GM18498 (cell line): Measurements from ENCODE around the gene CCDC152.
"Not testable (repeated sequence)": the region's sequence is repeated elsewhere in the genome, so short reads cannot be mapped to it uniquely, and the experiment has no call there.

Experiments used
- ATAC-seq: cut with Tn5 transposase; IDR thresholded peaks from one replicate; pipeline ENCODE4 v1.9.1; 2021; ENCODE audit warnings: mild to moderate bottlenecking, moderate library complexity; ENCODE audit not compliant: unreplicated experiment

The CCDC152 gene

DNA sequence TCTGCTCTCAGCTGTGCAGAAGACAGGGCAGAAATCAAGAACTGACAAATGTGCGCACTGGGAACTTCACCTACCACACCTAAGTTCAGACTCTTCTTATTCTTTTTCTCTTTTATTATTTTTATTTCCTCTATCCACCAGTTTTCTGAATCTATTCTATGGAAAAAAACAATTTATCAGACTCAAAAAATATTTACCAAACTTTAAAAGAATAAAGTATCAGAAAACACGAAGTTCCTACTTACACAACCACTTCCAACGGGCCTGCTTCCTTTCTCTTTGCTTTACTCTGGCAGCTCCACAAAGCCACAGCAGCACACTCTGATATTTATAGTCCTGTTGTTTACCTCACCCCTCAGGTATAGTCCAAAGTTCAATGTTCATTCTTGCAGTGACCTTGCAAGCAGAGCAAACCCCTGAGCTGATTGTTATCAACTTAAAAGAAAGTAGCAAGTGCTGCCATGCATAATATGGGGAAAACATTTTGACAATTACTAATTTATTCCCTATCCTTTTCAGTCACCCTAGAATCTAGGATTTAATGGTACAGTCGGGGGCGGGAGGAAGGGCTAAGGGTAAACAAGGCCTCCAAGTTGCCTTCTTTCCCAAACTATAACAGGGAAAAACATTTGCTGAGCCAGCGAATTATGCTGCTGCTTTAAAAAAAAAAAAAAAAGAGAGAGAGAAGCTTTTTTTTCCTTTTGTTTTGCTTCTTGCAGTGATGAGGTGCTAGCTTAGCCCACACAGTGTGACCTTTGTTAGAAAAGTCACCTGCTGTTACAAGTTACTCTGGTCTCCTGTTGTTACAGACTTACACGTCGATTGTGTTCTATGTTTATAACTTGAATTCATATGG, 55.2 kb downstream of the CCDC152 start, which contains the start of gene SELENOP:
SELENOP (minus strand) TSS at position 302 of the 856 bp plus-strand sequence. CDS start 3,539 bp downstream, outside the sequence.
- ATAC-seq: peak; percentile 52

DNA sequence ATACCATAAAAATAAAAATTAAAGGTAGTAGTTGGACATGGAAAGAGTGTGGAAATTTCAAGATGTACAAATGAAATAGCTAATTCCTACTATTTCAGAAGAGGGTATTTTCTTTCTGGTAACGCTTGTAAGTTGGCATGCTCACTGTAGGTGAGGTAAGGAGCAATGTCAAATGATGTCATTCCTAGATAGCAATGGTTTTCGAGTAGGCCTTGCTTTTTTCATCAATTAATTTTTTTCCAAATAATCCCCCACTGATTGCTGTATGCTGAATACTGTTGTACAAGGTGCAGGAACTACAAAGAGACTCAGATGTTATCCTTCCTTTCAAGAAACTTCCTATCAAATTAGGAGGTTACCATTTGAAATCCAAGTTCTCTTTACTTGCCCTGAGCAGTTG, 56.0 kb downstream of the CCDC152 start:
- ATAC-seq: no peak

- no peak for ATAC-seq
Measured at GRCh38 chr5:42813533-42813932, 56.9 kb downstream of the CCDC152 start.

- ATAC-seq: not testable (repeated sequence)
Measured at GRCh38 chr5:42816546-42816945, 59.9 kb downstream of the CCDC152 start.

- no peak for ATAC-seq
Measured at GRCh38 chr5:42819745-42820144, 63.1 kb downstream of the CCDC152 start.

- no peak for ATAC-seq
Measured at GRCh38 chr5:42822548-42822947, 65.9 kb downstream of the CCDC152 start.

GRCh38 chr5:42824347-42824976, 67.8 kb downstream of the CCDC152 start:
- ATAC-seq: no peak

DNA sequence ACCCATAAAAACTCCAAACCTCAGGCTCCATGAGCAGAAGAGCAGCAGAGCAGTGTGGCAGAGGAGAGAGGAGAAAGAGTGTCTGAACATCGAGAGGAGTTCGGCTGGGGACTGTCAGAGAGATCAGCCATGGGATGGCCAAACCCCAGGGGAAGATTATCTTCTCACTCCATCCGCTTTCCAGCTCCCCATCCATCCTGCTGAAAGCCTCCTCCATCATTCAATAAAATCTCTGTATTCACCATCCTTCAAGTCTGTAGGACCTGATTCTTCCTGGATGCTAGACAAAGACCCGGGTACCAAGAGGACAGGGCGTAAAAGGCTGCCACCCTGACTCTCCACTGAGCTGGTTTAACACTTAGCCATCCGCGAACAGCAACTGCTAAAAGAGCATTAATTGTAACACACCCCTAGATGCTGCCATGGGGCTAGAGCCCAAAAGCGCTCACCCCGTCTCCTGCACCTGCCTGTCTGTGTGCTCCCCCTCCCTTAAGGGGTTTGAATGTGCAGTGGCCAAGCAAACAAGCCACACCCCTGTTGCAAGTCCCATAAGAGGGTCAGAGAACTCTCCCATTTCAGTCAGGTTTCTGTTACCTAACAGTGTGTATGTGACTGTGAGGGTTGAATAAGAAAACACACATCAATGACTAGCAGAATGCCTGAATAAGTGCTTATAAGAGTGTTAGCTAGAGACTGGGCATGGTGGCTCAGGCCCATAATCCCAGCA, 69.0 kb downstream of the CCDC152 start:
- ATAC-seq: no peak

GRCh38 chr5:42826757-42827515, 70.3 kb downstream of the CCDC152 start:
- ATAC-seq: no peak

DNA sequence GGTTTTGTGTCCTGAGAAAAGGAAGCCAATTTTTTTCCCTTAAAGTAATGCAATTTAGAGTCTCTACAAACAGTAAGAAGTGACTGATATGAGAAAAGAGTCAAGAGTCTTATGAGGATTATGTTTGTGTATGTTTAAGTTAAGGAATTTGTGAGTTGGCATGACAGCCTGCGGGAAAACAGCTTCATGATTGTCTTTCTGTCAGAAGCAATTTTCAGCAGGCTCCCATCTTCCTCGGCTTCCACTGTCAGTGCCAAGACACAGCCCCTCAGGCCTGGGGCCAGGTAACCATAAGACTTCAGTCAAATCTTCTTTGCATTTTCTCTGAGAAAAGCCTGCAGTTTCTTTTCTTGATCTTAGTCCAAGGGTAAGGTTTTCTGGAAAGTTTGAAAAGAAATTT, 72.1 kb downstream of the CCDC152 start:
- no peak for ATAC-seq

GRCh38 chr5:42830924-42831323, 74.3 kb downstream of the CCDC152 start:
- no peak for ATAC-seq

GRCh38 chr5:42832060-42832459, 75.4 kb downstream of the CCDC152 start:
- ATAC-seq: no peak

DNA sequence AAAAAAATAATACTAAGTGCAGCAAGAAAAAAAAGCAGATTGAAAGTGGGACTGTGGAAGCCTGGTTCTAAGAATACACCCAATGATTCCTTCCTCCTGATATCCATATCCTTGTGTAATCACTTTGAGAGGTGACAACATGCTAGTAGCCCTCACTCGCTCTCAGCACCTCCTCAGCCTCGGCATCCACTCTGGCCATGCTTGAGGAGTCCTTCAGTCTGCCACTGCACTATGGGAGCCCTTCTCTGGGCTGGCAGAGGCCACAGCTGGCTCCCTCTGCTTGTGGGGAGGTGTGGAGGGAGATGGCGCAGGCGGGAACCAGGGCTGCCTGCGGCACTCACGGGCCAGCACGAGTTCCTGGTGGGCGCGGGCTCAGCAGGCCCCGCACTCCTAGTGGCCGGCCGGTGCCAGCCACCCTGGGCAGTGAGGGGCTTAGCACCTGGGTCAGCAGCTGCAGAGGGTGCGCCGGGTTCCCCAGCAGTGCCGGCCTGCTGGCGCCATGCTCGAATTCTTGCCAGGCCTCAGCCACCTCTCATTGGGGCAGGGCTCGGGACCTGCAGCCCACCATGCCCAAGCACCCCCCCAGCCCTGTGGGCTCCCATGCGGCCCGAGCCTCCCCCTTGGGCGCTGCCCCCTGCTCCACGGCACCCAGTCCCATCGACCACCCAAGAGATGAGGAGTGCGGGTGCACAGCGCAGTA, 79.6 kb downstream of the CCDC152 start:
- ATAC-seq: no peak

DNA sequence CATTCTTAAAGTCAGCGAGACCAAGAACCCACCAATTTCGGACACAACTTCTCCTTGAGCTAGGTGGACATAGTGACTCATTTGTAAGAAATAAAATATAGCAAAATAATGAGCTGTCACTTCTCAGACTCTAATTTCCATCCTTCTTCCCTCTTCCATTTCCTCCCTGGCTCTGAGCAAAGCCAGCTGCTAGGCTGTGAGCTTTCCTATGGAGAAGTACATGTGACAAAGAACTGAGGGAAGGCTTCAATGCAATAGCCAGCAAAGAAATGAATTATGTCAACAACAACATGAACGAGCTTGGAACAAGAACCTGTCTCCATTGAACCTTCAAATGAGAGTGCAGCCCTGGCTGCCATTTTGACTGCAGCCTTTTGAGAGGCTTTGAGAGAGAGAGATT, 81.0 kb downstream of the CCDC152 start:
- ATAC-seq: no peak

DNA sequence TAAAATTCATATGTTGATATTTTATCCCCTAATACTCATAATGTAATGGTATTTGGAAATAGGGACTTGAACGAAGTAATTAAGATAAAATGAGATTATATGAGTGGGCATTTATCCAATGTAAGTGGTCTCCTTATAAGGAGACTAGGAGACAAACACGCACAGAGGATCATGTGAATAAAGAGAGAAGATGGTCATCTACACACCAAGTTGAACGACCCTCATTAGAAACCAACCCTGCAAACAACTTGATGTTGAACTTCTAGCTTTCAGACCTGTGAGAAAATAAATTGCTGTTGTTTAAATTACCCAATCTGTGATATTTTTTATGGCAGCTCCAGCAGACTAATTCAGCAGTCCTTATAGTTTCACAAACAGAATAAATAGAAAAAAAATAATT, 82.6 kb downstream of the CCDC152 start:
- ATAC-seq: no peak

- ATAC-seq: no peak
Measured at GRCh38 chr5:42840269-42840668, 83.7 kb downstream of the CCDC152 start.

GRCh38 chr5:42840842-42841567, 84.4 kb downstream of the CCDC152 start:
- no peak for ATAC-seq

GRCh38 chr5:42842921-42843641, 86.5 kb downstream of the CCDC152 start:
- ATAC-seq: no peak
